Vagina (tissue), 2 donors: ENCODE measurements around the gene ARHGAP23.
"Not testable (repeated sequence)": the region's sequence is repeated elsewhere in the genome, so short reads cannot be mapped to it uniquely, and the experiment has no call there.

Experiments
- CTCF ChIP-seq, 3 experiments: fragments of 450-650 bp in 2 of 3; fragments of 200-600 bp in 1 of 3; sonication (generic) in 1 of 3; IDR thresholded peaks; one replicate each; pipeline ENCODE4 v1.5.1; 2017 to 2019; ENCODE audit warnings: antibody characterized with exemption in 3 of 3, mild to moderate bottlenecking in 2 of 3, moderate library complexity in 2 of 3
- POLR2A ChIP-seq, 2 donors: fragments of 450-650 bp; IDR thresholded peaks; one replicate each; pipeline ENCODE4 v1.6.1; 2017; ENCODE audit warnings: antibody characterized with exemption in 2 of 2, mild to moderate bottlenecking in 2 of 2, moderate library complexity in 2 of 2
- POLR2AphosphoS5 ChIP-seq, 2 donors: sonication (generic); formaldehyde crosslinking; IDR thresholded peaks; one replicate each; pipeline ENCODE4 v1.9.0; 2017; ENCODE audit warnings: antibody characterized with exemption in 2 of 2, mild to moderate bottlenecking in 2 of 2, low read depth in 1 of 2; ENCODE audit not compliant: insufficient read depth in 1 of 2

- not testable (repeated sequence) for TF ChIP-seq CTCF (IDR thresholded peaks at IDR 0.05); POLR2AphosphoS5 (IDR thresholded peaks at IDR 0.05; ENCODE audit: insufficient read depth in 1 of 2, low read depth in 1 of 2); POLR2A (IDR thresholded peaks at IDR 0.05)
Observed at GRCh38 chr17:38437313-38437712, 9.0 kb downstream of the ARHGAP23 start.
